Tibial nerve (tissue), 4 donors: Measurements from ENCODE around the gene IGFN1. TPM values are rescaled to one million over a fixed set of nuclear protein-coding genes. Genes with fewer than 3 reads are reported as not detected.

Experiments
- DNase-seq, 2 donors: peaks; one replicate each; pipeline ENCODE4 v3.0.0-alpha.2; 2019; ENCODE audit warnings: low spot score in 2 of 2
- H3K27ac ChIP-seq, 4 donors: fragments of 200-600 bp; sonication (generic) in 3 of 4; one replicate each; pipeline ENCODE4 v1.5.1; 2017 to 2019; ENCODE audit warnings: mild to moderate bottlenecking in 1 of 4
- H3K27me3 ChIP-seq, 2 donors: fragments of 200-600 bp; sonication (generic) in 1 of 2; one replicate each; pipeline versions ENCODE4 v1.5.1 to v1.6.0; 2017 to 2019
- H3K36me3 ChIP-seq, 3 donors: fragments of 200-600 bp; sonication (generic); one replicate each; pipeline ENCODE4 v1.5.1; 2018 to 2019
- H3K4me1 ChIP-seq, 4 donors: fragments of 200-600 bp; sonication (generic) in 3 of 4; one replicate each; pipeline ENCODE4 v1.5.1; 2017 to 2019
- H3K4me3 ChIP-seq, 4 donors: fragments of 200-600 bp; sonication (generic) in 3 of 4; one replicate each; pipeline ENCODE4 v1.5.1; 2017 to 2019; ENCODE audit warnings: mild to moderate bottlenecking in 1 of 4, moderate library complexity in 1 of 4
- H3K9me3 ChIP-seq, 4 donors: fragments of 200-600 bp; sonication (generic) in 3 of 4; one replicate each; pipeline ENCODE4 v1.5.1; 2017 to 2019
- CTCF ChIP-seq, 5 experiments: fragments of 200-600 bp in 3 of 5; fragments of 450-650 bp in 2 of 5; sonication (generic) in 3 of 5; IDR thresholded peaks; one replicate each; pipeline ENCODE4 v1.5.1; 2016 to 2019; ENCODE audit warnings: antibody characterized with exemption in 5 of 5, mild to moderate bottlenecking in 3 of 5, moderate library complexity in 2 of 5
- EP300 ChIP-seq, 2 donors: sonication (generic); formaldehyde crosslinking; IDR thresholded peaks; one replicate each; pipeline ENCODE4 v1.6.1; 2017; ENCODE audit warnings: antibody characterized with exemption in 2 of 2, mild to moderate bottlenecking in 1 of 2
- POLR2A ChIP-seq, 2 donors: fragments of 450-650 bp; IDR thresholded peaks; one replicate each; pipeline ENCODE4 v1.6.1; 2017; ENCODE audit warnings: antibody characterized with exemption in 2 of 2, mild to moderate bottlenecking in 2 of 2, moderate library complexity in 2 of 2
- whole genome bisulfite sequencing, 2 donors: methylation state at CpG; one replicate each; pipeline ENCODE4 v1.1.5; 2018; 5-methylcytosine and 5-hydroxymethylcytosine counted together
- total RNA-seq, 4 donors: library from RNA; depleted of rRNA; stranded (reverse); fragments of >200 nt; gene quantifications; one replicate each; pipeline ENCODE4 v1.1.0, GENCODE V29; 2016

The IGFN1 gene
- total RNA-seq, 4 donors from 2014 or later = not detected

GRCh38 chr1:201191653-201192260 is 1.1 kb downstream of the IGFN1 start:
- no peak for TF ChIP-seq POLR2A (IDR thresholded peaks at IDR 0.05)
- WGBS, 2 donors = 61 to 76% methylated on average over 15 to 17 of the region's 18 CpGs
- Histone ChIP-seq H3K4me3 (no peak overlapping the region), H3K27ac (no peak overlapping the region), H3K36me3 (no peaks in the 10 kb centered on the region), H3K27me3 (no peaks in the 10 kb centered on the region), H3K9me3 (no peaks in the 10 kb centered on the region), H3K4me1 (no peaks in the 10 kb centered on the region)
- no peak for DNase-seq

- H3K4me3 ChIP-seq = no peak overlapping the region
- H3K27me3 ChIP-seq = no peaks in the 10 kb centered on the region
- H3K36me3 ChIP-seq = no peaks in the 10 kb centered on the region
- TF ChIP-seq EP300 (IDR thresholded peaks at IDR 0.05) (no peak), POLR2A (IDR thresholded peaks at IDR 0.05) (no peak), CTCF (IDR thresholded peaks at IDR 0.05) (no peak)
- 53 to 72% methylated on average over 3 of the region's 3 CpGs for WGBS, 2 donors
- H3K4me1 ChIP-seq = no peaks in the 10 kb centered on the region
- no peak for DNase-seq
- H3K27ac ChIP-seq = no peak overlapping the region
- H3K9me3 ChIP-seq = no peaks in the 10 kb centered on the region
Measured at GRCh38 chr1:201192261-201192788, 1.7 kb downstream of the IGFN1 start.

- H3K4me3 ChIP-seq = no peak overlapping the region
Measured at GRCh38 chr1:201194046-201194445, 3.4 kb downstream of the IGFN1 start.

GRCh38 chr1:201198598-201198997 is 8.0 kb downstream of the IGFN1 start:
- no peak overlapping the region for H3K27ac ChIP-seq
- no peaks in the 10 kb centered on the region for H3K36me3 ChIP-seq
- H3K9me3 ChIP-seq = no peaks in the 10 kb centered on the region
- TF ChIP-seq POLR2A (IDR thresholded peaks at IDR 0.05) = no peak
- no peak for TF ChIP-seq EP300 (IDR thresholded peaks at IDR 0.05)
- no peak for TF ChIP-seq CTCF (IDR thresholded peaks at IDR 0.05)
- 87 to 95% methylated on average over 3 of the region's 3 CpGs for WGBS, 2 donors
- H3K4me1 ChIP-seq = no peaks in the 10 kb centered on the region
- no peak for DNase-seq
- no peak overlapping the region for H3K4me3 ChIP-seq
- H3K27me3 ChIP-seq = no peaks in the 10 kb centered on the region

More at GRCh38 chr1:201194046-201194445, 3.4 kb downstream of the IGFN1 start:
- DNase-seq = no peak
- no peak overlapping the region for H3K27ac ChIP-seq
- H3K36me3 ChIP-seq = no peaks in the 10 kb centered on the region
- 78 to 80% methylated on average over 4 to 6 of the region's 6 CpGs for WGBS, 2 donors
- H3K9me3 ChIP-seq = no peaks in the 10 kb centered on the region
- no peaks in the 10 kb centered on the region for H3K4me1 ChIP-seq
- H3K27me3 ChIP-seq = no peaks in the 10 kb centered on the region
- TF ChIP-seq CTCF (IDR thresholded peaks at IDR 0.05) = no peak
- TF ChIP-seq POLR2A (IDR thresholded peaks at IDR 0.05) = no peak
- no peak for TF ChIP-seq EP300 (IDR thresholded peaks at IDR 0.05)

GRCh38 chr1:201205036-201205435 is 14.4 kb downstream of the IGFN1 start:
- DNase-seq = no peak
- Histone ChIP-seq H3K36me3 (no peaks in the 10 kb centered on the region), H3K4me1 (no peaks in the 10 kb centered on the region), H3K27me3 (no peaks in the 10 kb centered on the region), H3K27ac (no peak overlapping the region), H3K4me3 (no peak overlapping the region), H3K9me3 (no peaks in the 10 kb centered on the region)
- TF ChIP-seq CTCF (IDR thresholded peaks at IDR 0.05) (no peak), EP300 (IDR thresholded peaks at IDR 0.05) (no peak), POLR2A (IDR thresholded peaks at IDR 0.05) (no peak)
- 88 to 91% methylated on average over 13 of the region's 13 CpGs for WGBS, 2 donors
